ENCODE measurements around the gene ZNF81.
"Not testable (repeated sequence)": the region's sequence is repeated elsewhere in the genome, so short reads cannot be mapped to it uniquely, and the experiment has no call there.

The ZNF81 gene

GRCh38 chrX:47836164-47837072 is at the start of gene ZNF81:
ZNF81 (plus strand) TSS chrX:47836902; CDS start chrX:47846268, 9,366 bp downstream.
- Histone ChIP-seq H3K4me3 (ENCODE audit: low read depth in 1 of 5, low read length in 5 of 5) (peak within 1 kb of the TSS; percentile 66 to 83 (median 76)), H3K9ac (ENCODE audit: low read length in 5 of 5) (peak within 1 kb of the TSS in 4 of 5 donors; percentile 58 to 73 (median 66)), H3K36me3 (ENCODE audit: control insufficient read depth in 5 of 5, insufficient read depth in 5 of 5, low read length in 5 of 5) (no peaks in the 10 kb centered on the region), H3K4me1 (ENCODE audit: control insufficient read depth in 5 of 5, insufficient read depth in 5 of 5, low read length in 5 of 5) (peaks cover 0 to 11% (median 8%) of the 10 kb centered on the region in 5 donors), H3K27me3 (ENCODE audit: control insufficient read depth in 5 of 5, insufficient read depth in 4 of 5, low read length in 5 of 5) (peaks cover 0 to 7% (median 2%) of the 10 kb centered on the region in 5 donors), H3K9me3 (ENCODE audit: control insufficient read depth in 5 of 5, low read length in 5 of 5) (no peaks in the 10 kb centered on the region), H3K27ac (ENCODE audit: low read depth, low read length) (no peak within 1 kb of the TSS)

- Histone ChIP-seq H3K9me3 (ENCODE audit: control insufficient read depth in 5 of 5, low read length in 5 of 5) (peaks cover 0 to 5% (median 0%) of the 10 kb centered on the region in 5 donors), H3K36me3 (ENCODE audit: control insufficient read depth in 5 of 5, insufficient read depth in 5 of 5, low read length in 5 of 5) (no peaks in the 10 kb centered on the region), H3K27me3 (ENCODE audit: control insufficient read depth in 5 of 5, insufficient read depth in 4 of 5, low read length in 5 of 5) (peaks cover 0 to 6% (median 2%) of the 10 kb centered on the region in 5 donors), H3K4me3 (ENCODE audit: low read depth in 1 of 5, low read length in 5 of 5) (no peak overlapping the region), H3K4me1 (ENCODE audit: control insufficient read depth in 5 of 5, insufficient read depth in 5 of 5, low read length in 5 of 5) (no peaks in the 10 kb centered on the region), H3K9ac (ENCODE audit: low read length in 5 of 5) (no peak overlapping the region), H3K27ac (ENCODE audit: low read depth, low read length) (no peak overlapping the region)
Measured at GRCh38 chrX:47796433-47796906, 40.2 kb upstream of the ZNF81 start.

GRCh38 chrX:47797084-47797483 is 39.6 kb upstream of the ZNF81 start:
- H3K4me3 ChIP-seq (ENCODE audit: low read depth in 1 of 5, low read length in 5 of 5), result no peak overlapping the region
- no peak overlapping the region for H3K9ac ChIP-seq (ENCODE audit: low read length in 5 of 5)
- H3K4me1 ChIP-seq (ENCODE audit: control insufficient read depth in 5 of 5, insufficient read depth in 5 of 5, low read length in 5 of 5), result no peaks in the 10 kb centered on the region
- no peak overlapping the region for H3K27ac ChIP-seq (ENCODE audit: low read depth, low read length)
- no peaks in the 10 kb centered on the region for H3K36me3 ChIP-seq (ENCODE audit: control insufficient read depth in 5 of 5, insufficient read depth in 5 of 5, low read length in 5 of 5)
- peaks cover 0 to 5% (median 0%) of the 10 kb centered on the region in 5 donors for H3K9me3 ChIP-seq (ENCODE audit: control insufficient read depth in 5 of 5, low read length in 5 of 5)
- H3K27me3 ChIP-seq (ENCODE audit: control insufficient read depth in 5 of 5, insufficient read depth in 4 of 5, low read length in 5 of 5), result peaks cover 0 to 6% (median 2%) of the 10 kb centered on the region in 5 donors

- Histone ChIP-seq H3K4me1 (ENCODE audit: control insufficient read depth in 5 of 5, insufficient read depth in 5 of 5, low read length in 5 of 5) (no peaks in the 10 kb centered on the region), H3K27ac (ENCODE audit: low read depth, low read length) (no peak overlapping the region), H3K9me3 (ENCODE audit: control insufficient read depth in 5 of 5, low read length in 5 of 5) (peaks cover 0 to 2% (median 0%) of the 10 kb centered on the region in 5 donors), H3K36me3 (ENCODE audit: control insufficient read depth in 5 of 5, insufficient read depth in 5 of 5, low read length in 5 of 5) (no peaks in the 10 kb centered on the region), H3K9ac (ENCODE audit: low read length in 5 of 5) (no peak overlapping the region), H3K27me3 (ENCODE audit: control insufficient read depth in 5 of 5, insufficient read depth in 4 of 5, low read length in 5 of 5) (peaks cover 0 to 6% (median 2%) of the 10 kb centered on the region in 5 donors), H3K4me3 (ENCODE audit: low read depth in 1 of 5, low read length in 5 of 5) (no peak overlapping the region)
Measured at GRCh38 chrX:47798861-47799260, 37.8 kb upstream of the ZNF81 start.

- H3K4me1 ChIP-seq (ENCODE audit: control insufficient read depth in 5 of 5, insufficient read depth in 5 of 5, low read length in 5 of 5), result no peaks in the 10 kb centered on the region
- H3K27me3 ChIP-seq (ENCODE audit: control insufficient read depth in 5 of 5, insufficient read depth in 4 of 5, low read length in 5 of 5), result peaks cover under 1 to 26% (median 4%) of the 10 kb centered on the region in 5 donors
- H3K27ac ChIP-seq (ENCODE audit: low read depth, low read length), result no peak overlapping the region
- H3K9ac ChIP-seq (ENCODE audit: low read length in 5 of 5), result no peak overlapping the region
- H3K36me3 ChIP-seq (ENCODE audit: control insufficient read depth in 5 of 5, insufficient read depth in 5 of 5, low read length in 5 of 5), result no peaks in the 10 kb centered on the region
- H3K4me3 ChIP-seq (ENCODE audit: low read depth in 1 of 5, low read length in 5 of 5), result no peak overlapping the region
- H3K9me3 ChIP-seq (ENCODE audit: control insufficient read depth in 5 of 5, low read length in 5 of 5), result no peaks in the 10 kb centered on the region
Measured at GRCh38 chrX:47802589-47802988, 34.1 kb upstream of the ZNF81 start.

- H3K27ac ChIP-seq (ENCODE audit: low read depth, low read length); H3K9me3 ChIP-seq (ENCODE audit: control insufficient read depth in 5 of 5, low read length in 5 of 5); H3K4me3 ChIP-seq (ENCODE audit: low read depth in 1 of 5, low read length in 5 of 5); H3K9ac ChIP-seq (ENCODE audit: low read length in 5 of 5); H3K4me1 ChIP-seq (ENCODE audit: control insufficient read depth in 5 of 5, insufficient read depth in 5 of 5, low read length in 5 of 5); H3K36me3 ChIP-seq (ENCODE audit: control insufficient read depth in 5 of 5, insufficient read depth in 5 of 5, low read length in 5 of 5): not testable (repeated sequence)
- peaks cover 3 to 31% (median 5%) of the 10 kb centered on the region in 5 donors for H3K27me3 ChIP-seq (ENCODE audit: control insufficient read depth in 5 of 5, insufficient read depth in 4 of 5, low read length in 5 of 5)
Measured at GRCh38 chrX:47803103-47803502, 33.6 kb upstream of the ZNF81 start.

- Histone ChIP-seq H3K9me3 (ENCODE audit: control insufficient read depth in 5 of 5, low read length in 5 of 5) (no peaks in the 10 kb centered on the region), H3K4me1 (ENCODE audit: control insufficient read depth in 5 of 5, insufficient read depth in 5 of 5, low read length in 5 of 5) (no peaks in the 10 kb centered on the region), H3K36me3 (ENCODE audit: control insufficient read depth in 5 of 5, insufficient read depth in 5 of 5, low read length in 5 of 5) (no peaks in the 10 kb centered on the region), H3K27me3 (ENCODE audit: control insufficient read depth in 5 of 5, insufficient read depth in 4 of 5, low read length in 5 of 5) (peaks cover 0 to 32% (median 5%) of the 10 kb centered on the region in 5 donors), H3K9ac (ENCODE audit: low read length in 5 of 5) (no peak overlapping the region), H3K4me3 (ENCODE audit: low read depth in 1 of 5, low read length in 5 of 5) (no peak overlapping the region), H3K27ac (ENCODE audit: low read depth, low read length) (no peak overlapping the region)
Measured at GRCh38 chrX:47804315-47804714, 32.4 kb upstream of the ZNF81 start.

- H3K36me3 ChIP-seq (ENCODE audit: control insufficient read depth in 5 of 5, insufficient read depth in 5 of 5, low read length in 5 of 5); H3K27ac ChIP-seq (ENCODE audit: low read depth, low read length); H3K9me3 ChIP-seq (ENCODE audit: control insufficient read depth in 5 of 5, low read length in 5 of 5); H3K4me3 ChIP-seq (ENCODE audit: low read depth in 1 of 5, low read length in 5 of 5); H3K9ac ChIP-seq (ENCODE audit: low read length in 5 of 5); H3K4me1 ChIP-seq (ENCODE audit: control insufficient read depth in 5 of 5, insufficient read depth in 5 of 5, low read length in 5 of 5): not testable (repeated sequence)
- H3K27me3 ChIP-seq (ENCODE audit: control insufficient read depth in 5 of 5, insufficient read depth in 4 of 5, low read length in 5 of 5), result peaks cover 0 to 37% (median 5%) of the 10 kb centered on the region in 5 donors
Measured at GRCh38 chrX:47805844-47806243, 30.9 kb upstream of the ZNF81 start.

- H3K9me3 ChIP-seq (ENCODE audit: control insufficient read depth in 5 of 5, low read length in 5 of 5), result not testable (repeated sequence)
Measured at GRCh38 chrX:47806415-47807271, 30.1 kb upstream of the ZNF81 start.

GRCh38 chrX:47807272-47807538 is 29.5 kb upstream of the ZNF81 start:
- peaks cover 0 to 37% (median 5%) of the 10 kb centered on the region in 5 donors for H3K27me3 ChIP-seq (ENCODE audit: control insufficient read depth in 5 of 5, insufficient read depth in 4 of 5, low read length in 5 of 5)
- not testable (repeated sequence) for H3K9ac ChIP-seq (ENCODE audit: low read length in 5 of 5); H3K36me3 ChIP-seq (ENCODE audit: control insufficient read depth in 5 of 5, insufficient read depth in 5 of 5, low read length in 5 of 5); H3K9me3 ChIP-seq (ENCODE audit: control insufficient read depth in 5 of 5, low read length in 5 of 5); H3K4me3 ChIP-seq (ENCODE audit: low read depth in 1 of 5, low read length in 5 of 5); H3K4me1 ChIP-seq (ENCODE audit: control insufficient read depth in 5 of 5, insufficient read depth in 5 of 5, low read length in 5 of 5); H3K27ac ChIP-seq (ENCODE audit: low read depth, low read length)

More at GRCh38 chrX:47806415-47807271, 30.1 kb upstream of the ZNF81 start:
- H3K27ac ChIP-seq (ENCODE audit: low read depth, low read length); H3K4me1 ChIP-seq (ENCODE audit: control insufficient read depth in 5 of 5, insufficient read depth in 5 of 5, low read length in 5 of 5); H3K36me3 ChIP-seq (ENCODE audit: control insufficient read depth in 5 of 5, insufficient read depth in 5 of 5, low read length in 5 of 5); H3K4me3 ChIP-seq (ENCODE audit: low read depth in 1 of 5, low read length in 5 of 5); H3K9ac ChIP-seq (ENCODE audit: low read length in 5 of 5): not testable (repeated sequence)
- peaks cover 0 to 37% (median 5%) of the 10 kb centered on the region in 5 donors for H3K27me3 ChIP-seq (ENCODE audit: control insufficient read depth in 5 of 5, insufficient read depth in 4 of 5, low read length in 5 of 5)

Data from subcutaneous abdominal adipose tissue (tissue), 5 donors.